ENCODE measurements around the gene C1orf21.

DNA sequence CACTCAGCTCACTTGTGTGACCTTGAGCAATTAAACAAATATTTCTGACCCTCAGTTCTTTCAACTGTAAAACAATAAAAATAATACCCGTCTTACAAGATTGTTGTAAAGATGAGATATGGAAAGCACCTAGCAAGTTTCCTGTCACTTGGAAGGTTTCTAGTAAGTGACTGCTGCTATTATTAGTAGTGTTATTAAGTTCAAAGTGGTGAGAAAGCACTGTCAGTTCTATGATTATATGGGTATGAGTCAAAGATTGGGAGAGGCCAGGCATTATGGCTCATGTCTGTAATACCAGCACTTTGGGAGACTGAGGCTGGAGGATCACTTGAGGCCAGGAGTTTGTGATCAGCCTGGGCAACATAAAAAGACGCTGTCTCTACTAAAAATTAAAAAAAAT is 145.4 kb downstream of the C1orf21 start:
- TF ChIP-seq, protein P1, sequence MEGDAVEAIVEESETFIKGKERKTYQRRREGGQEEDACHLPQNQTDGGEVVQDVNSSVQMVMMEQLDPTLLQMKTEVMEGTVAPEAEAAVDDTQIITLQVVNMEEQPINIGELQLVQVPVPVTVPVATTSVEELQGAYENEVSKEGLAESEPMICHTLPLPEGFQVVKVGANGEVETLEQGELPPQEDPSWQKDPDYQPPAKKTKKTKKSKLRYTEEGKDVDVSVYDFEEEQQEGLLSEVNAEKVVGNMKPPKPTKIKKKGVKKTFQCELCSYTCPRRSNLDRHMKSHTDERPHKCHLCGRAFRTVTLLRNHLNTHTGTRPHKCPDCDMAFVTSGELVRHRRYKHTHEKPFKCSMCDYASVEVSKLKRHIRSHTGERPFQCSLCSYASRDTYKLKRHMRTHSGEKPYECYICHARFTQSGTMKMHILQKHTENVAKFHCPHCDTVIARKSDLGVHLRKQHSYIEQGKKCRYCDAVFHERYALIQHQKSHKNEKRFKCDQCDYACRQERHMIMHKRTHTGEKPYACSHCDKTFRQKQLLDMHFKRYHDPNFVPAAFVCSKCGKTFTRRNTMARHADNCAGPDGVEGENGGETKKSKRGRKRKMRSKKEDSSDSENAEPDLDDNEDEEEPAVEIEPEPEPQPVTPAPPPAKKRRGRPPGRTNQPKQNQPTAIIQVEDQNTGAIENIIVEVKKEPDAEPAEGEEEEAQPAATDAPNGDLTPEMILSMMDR (IDR thresholded peaks at IDR 0.05; ENCODE audit: low read length): no peak
- TF ChIP-seq EZH2 (IDR thresholded peaks at IDR 0.05; ENCODE audit: borderline replicate concordance, low read length): no peak
